AG09319 (cell line): Measurements from ENCODE around the gene IQGAP2.
"Not testable (repeated sequence)": the region's sequence is repeated elsewhere in the genome, so short reads cannot be mapped to it uniquely, and the experiment has no call there.

ENCODE experiments used
- DNase-seq: peaks from one replicate; pipeline ENCODE4 v3.0.0-alpha.2; 2010; ENCODE audit warnings: low read depth; ENCODE audit errors: extremely low read depth
- TF ChIP-seq, protein P1 (sequence below): IDR thresholded peaks from 2 replicates; pipeline ENCODE4 v1.5.1; 2011; ENCODE audit warnings: low read depth, mild to moderate bottlenecking, inconsistent platforms, low read length, moderate library complexity

Gene IQGAP2

DNA sequence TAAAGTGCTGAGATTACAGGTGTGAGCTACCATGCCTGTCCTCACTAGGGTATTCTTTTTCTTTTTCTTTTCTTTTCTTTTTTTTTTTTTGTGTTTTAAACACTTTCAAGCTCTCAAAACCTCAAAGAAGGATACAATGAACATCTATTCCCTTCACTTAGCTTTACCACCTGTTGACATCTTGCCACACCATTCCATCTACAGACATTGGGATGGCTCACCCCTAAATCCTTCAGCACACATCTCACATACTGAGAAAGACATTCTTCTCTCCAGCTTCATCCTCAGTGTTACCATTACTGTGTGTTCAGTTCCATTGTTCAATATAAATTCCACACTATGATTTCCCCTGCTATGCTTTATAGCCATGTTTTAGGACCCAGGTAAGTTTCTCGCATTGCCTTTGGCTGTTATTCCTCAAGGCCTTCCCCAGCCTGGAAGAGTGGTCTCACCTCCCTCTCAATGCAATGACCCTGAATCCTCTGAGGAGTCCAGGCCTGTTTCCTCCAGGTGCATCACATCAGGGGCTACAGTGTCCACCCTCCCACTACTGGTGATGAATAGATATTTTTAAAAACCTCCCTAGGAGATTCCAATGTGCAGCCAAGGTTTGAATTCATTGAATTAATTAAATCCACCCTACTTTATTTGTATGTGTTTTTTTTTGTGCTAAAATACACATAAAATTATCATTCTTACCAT is 16.7 kb downstream of the IQGAP2 start:
- DNase-seq, result no peak
- TF ChIP-seq, protein P1, sequence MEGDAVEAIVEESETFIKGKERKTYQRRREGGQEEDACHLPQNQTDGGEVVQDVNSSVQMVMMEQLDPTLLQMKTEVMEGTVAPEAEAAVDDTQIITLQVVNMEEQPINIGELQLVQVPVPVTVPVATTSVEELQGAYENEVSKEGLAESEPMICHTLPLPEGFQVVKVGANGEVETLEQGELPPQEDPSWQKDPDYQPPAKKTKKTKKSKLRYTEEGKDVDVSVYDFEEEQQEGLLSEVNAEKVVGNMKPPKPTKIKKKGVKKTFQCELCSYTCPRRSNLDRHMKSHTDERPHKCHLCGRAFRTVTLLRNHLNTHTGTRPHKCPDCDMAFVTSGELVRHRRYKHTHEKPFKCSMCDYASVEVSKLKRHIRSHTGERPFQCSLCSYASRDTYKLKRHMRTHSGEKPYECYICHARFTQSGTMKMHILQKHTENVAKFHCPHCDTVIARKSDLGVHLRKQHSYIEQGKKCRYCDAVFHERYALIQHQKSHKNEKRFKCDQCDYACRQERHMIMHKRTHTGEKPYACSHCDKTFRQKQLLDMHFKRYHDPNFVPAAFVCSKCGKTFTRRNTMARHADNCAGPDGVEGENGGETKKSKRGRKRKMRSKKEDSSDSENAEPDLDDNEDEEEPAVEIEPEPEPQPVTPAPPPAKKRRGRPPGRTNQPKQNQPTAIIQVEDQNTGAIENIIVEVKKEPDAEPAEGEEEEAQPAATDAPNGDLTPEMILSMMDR, result no peak

DNA sequence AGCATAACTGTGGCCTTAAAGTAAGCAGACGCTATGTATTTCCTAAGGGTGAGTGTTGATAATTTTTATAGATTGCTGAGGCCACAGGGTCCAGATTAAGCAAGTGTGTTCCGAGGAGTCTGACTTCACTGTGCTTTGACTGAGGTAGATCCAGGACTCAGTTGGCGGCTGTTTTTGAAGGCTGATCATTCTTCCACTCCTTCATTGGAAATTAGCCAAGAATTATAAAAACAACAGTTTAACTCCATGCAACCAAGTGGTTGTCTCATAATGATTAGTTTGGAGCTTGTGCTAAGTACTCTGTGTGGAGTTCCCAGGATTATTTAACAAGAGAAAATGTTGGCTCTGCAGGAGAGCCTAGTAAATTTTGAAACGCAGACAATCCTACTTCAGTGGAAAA is 19.1 kb downstream of the IQGAP2 start:
- TF ChIP-seq, protein P1, result no peak
- DNase-seq, result no peak

DNA sequence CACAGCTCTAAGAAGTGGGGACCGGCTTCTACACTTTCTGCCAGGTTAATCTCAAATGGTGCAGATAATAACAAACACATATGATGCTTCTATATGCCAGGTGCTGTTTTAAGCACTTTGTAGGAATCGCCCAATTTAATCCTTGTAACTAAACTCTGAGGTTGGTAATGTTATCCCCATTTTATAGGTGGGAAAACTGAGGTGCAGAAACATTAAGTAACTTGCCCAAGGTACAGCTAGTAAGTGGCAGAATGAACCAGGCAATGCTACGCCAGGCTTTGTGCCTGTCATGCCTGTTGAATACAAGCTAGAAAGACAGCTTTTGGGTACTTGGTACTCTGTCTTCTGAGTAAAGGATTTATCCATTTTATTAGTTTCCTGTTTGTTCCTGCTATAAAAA is 19.7 kb downstream of the IQGAP2 start:
- TF ChIP-seq, protein P1, result no peak
- DNase-seq, result no peak

DNA sequence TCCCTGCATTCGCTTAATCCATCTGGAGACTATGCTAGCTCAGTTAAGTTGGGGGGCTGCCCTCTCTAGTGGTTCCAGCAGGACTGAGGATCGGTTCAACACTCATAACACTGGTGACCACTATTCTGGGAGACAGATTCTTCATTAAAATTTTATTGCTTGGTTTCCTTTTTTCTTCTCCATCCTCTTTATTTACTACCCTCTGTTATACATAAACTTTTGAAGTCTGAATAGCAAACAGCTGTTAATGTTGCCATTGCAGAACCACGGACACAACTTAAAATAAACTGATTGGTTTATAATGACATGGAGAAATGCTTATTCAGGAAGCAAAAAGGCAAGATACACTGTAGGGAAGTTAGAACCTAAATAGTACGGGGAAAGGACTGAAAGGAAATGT is 22.1 kb downstream of the IQGAP2 start:
- TF ChIP-seq, protein P1, result no peak
- DNase-seq, result no peak

DNA sequence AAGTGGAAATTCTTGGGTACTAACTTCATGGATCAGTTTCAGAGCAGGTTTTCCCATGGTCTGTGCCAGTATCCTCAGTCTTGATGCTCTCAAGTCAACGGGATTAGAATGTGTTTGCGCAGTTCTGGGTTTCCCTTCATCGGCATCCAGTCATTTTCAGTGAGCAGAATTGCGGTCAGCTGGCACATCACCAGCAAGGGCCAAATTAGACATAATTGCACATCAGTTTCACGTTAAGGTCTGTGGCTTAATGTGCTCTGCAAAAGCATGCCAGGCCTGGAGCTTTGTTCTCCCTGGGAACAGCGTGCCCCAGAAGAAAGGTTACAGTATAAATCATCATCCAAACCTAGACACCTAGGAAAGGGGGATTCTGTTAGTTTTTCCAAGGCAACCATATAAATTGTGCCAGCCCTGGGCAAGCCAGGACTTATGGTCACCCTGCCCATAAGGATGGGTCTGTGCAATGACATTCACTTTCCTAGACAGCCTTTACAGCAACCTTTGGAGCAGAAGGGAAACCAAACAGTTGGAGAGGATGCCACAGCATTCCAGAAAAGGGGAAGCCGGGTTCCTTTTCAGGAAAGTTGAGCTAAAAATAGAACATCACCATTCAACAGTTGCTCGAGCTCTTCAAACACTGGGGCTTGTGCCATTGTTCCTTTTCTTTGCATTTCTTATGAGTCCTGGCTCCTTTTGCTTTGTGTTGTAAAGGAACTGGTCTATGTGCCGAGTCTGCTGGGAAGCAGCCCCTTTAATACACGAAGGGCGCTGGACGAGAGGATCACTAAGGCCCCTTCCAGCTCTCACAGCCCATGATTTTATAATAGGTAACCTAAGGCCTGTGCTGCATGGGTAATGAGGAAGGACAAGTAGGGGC is 23.1 kb downstream of the IQGAP2 start:
- DNase-seq, result no peak
- TF ChIP-seq, protein P1, result no peak

DNA sequence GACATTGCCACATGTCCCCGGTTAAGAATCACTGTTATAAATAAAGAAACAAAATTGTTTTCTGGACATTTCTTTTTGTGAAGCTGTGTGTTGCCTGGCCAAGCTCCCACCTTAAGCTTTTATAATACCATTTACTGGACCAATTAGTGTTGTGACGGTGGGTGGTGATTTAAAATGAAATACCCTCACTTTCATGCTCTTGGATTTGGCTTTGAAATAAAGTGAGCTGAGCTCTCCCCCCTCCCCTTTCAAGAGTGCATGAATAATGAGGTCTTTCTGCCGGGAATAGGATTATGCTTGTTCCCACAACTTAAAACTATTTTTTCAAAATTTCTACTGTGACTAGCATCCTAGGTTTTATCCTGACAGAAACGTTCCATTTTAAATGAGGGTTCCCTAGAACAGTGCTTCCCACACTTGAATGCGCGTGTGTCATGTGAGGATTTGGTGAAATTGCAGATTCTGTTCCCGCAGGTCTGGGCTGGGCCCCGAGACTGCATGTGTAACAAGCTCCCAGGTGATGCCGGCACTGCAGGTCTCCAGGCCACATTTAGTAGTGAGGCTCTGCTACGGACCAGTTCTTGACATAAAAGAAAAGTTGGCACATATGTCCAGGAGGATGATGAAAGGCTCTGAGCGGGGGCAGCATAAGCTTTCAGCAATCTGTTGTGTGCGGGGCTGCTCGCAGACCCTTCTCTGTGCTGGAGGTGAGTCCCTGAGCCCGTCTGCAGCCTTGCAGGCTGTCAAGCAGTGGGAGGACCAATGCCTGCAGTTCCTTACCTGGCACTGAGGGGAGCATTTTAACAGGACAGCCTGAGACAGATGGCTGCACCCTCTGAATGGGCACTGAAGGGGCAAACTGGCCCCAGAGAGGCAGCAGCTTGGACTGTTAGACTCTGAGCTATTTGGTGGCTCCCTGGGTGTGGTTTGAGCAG is 24.4 kb downstream of the IQGAP2 start:
- TF ChIP-seq, protein P1, result no peak
- no peak for DNase-seq

DNA sequence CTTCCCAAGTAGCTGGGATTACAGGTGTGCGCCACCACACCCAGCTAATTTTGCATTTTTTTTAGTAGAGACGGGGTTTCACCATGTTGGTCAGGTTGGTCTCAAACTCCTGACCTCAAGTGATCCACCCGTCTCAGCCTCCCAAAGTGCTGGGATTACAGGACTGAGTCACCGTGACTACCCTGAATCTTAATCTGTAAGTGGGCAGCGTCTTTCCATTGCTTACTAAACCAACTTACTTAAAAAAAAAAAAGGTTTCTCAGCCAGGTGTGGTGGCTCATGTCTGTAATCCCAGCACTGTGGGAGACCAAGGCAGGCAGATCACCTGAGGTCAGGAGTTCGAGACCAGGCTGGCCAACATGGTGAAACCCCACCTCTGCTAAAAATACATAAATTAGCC is 25.5 kb downstream of the IQGAP2 start:
- DNase-seq, result not testable (repeated sequence)
